Uterus (tissue), 2 donors: ENCODE data around the gene OR13C3.

Source experiments
- POLR2A ChIP-seq, 2 donors: fragments of 450-650 bp; IDR thresholded peaks; one replicate each; pipeline ENCODE4 v1.6.1; 2016; ENCODE audit warnings: antibody characterized with exemption in 2 of 2, mild to moderate bottlenecking in 1 of 2, moderate library complexity in 1 of 2
- TF ChIP-seq, protein P1 (sequence below), 4 experiments: fragments of 200-600 bp in 2 of 4; fragments of 450-650 bp in 2 of 4; sonication (generic) in 2 of 4; IDR thresholded peaks; one replicate each; pipeline ENCODE4 v1.5.1; 2016 to 2019; ENCODE audit warnings: antibody characterized with exemption in 4 of 4, mild to moderate bottlenecking in 2 of 4, moderate library complexity in 1 of 4

DNA sequence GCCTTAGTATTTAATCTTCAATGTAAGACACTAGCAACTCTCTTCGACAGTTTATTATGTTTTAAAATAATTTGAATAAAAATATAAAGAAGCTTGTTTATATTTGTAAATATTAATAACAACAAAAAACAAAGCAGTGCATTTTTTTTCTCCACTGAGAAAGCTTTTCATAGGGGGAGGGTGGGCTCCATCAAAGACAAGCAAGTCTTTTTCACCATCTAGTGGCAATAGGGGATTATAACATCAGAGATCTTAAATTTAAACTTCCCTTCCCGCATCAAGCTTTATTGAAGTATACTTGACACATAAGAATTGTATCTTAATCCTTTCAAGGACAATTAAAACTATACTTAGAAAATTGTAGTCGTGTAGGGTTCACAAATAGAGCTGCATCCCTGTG lies 41.8 kb downstream of the OR13C3 start:
- TF ChIP-seq, protein P1, sequence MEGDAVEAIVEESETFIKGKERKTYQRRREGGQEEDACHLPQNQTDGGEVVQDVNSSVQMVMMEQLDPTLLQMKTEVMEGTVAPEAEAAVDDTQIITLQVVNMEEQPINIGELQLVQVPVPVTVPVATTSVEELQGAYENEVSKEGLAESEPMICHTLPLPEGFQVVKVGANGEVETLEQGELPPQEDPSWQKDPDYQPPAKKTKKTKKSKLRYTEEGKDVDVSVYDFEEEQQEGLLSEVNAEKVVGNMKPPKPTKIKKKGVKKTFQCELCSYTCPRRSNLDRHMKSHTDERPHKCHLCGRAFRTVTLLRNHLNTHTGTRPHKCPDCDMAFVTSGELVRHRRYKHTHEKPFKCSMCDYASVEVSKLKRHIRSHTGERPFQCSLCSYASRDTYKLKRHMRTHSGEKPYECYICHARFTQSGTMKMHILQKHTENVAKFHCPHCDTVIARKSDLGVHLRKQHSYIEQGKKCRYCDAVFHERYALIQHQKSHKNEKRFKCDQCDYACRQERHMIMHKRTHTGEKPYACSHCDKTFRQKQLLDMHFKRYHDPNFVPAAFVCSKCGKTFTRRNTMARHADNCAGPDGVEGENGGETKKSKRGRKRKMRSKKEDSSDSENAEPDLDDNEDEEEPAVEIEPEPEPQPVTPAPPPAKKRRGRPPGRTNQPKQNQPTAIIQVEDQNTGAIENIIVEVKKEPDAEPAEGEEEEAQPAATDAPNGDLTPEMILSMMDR (IDR thresholded peaks at IDR 0.05): no peak
- no peak for TF ChIP-seq POLR2A (IDR thresholded peaks at IDR 0.05)
